NCI-H1092 treated with DMSO at 0.1 percent for 48 hours (cell line): Measurements from ENCODE around the gene CNIH2.

Experiments used
- DNase-seq: peaks from one replicate; lab custom pipeline; 2025; lab: John Stamatoyannopoulos, UW

The CNIH2 gene

GRCh38 chr11:66331542-66332370 lies 53.8 kb downstream of the CNIH2 start:
- no peak for DNase-seq

- no peak for DNase-seq
These were observed 54.6 kb downstream of the CNIH2 start for GRCh38 chr11:66332371-66333219.

- no peak for DNase-seq
These were observed 55.4 kb downstream of the CNIH2 start for GRCh38 chr11:66333220-66333877.
